SK-N-SH treated with all-trans-retinoic acid at 6 μM for 48 hours (cell line): ENCODE results near the gene DLL4.

ENCODE experiments used
- CREB5 ChIP-seq: fragments of 250-450 bp; sonication (Bioruptor Pico); IDR thresholded peaks from 2 replicates; pipeline ENCODE4 v1.5.1; 2020; ENCODE audit warnings: low read depth, mild to moderate bottlenecking, moderate library complexity
- CSDC2 ChIP-seq: fragments of 250-450 bp; sonication (Bioruptor Pico); IDR thresholded peaks from 2 replicates; pipeline ENCODE4 v1.5.0; 2020; ENCODE audit warnings: mild to moderate bottlenecking, moderate library complexity
- ESRRG ChIP-seq: fragments of 250-450 bp; sonication (Bioruptor Pico); IDR thresholded peaks from 2 replicates; pipeline ENCODE4 v1.6.1; 2021; ENCODE audit warnings: mild to moderate bottlenecking
- ISL1 ChIP-seq: fragments of 250-450 bp; sonication (Bioruptor Pico); IDR thresholded peaks from 2 replicates; pipeline ENCODE4 v2.1.2; 2022; ENCODE audit warnings: mild to moderate bottlenecking, moderate library complexity
- RARB ChIP-seq: fragments of 250-450 bp; sonication (Bioruptor Pico); IDR thresholded peaks from 2 replicates; pipeline ENCODE4 v1.8.0; 2021; ENCODE audit warnings: mild to moderate bottlenecking, moderate library complexity
- SNAI2 ChIP-seq: fragments of 250-450 bp; sonication (Bioruptor Pico); IDR thresholded peaks from 2 replicates; pipeline ENCODE4 v1.5.0; 2020; ENCODE audit warnings: mild to moderate bottlenecking, moderate library complexity
- ZC3H10 ChIP-seq: fragments of 250-450 bp; sonication (Bioruptor Pico); IDR thresholded peaks from 2 replicates; pipeline ENCODE4 v1.5.1; 2021; ENCODE audit warnings: mild to moderate bottlenecking, moderate library complexity
- ZFP3 ChIP-seq: fragments of 250-450 bp; sonication (Bioruptor Pico); IDR thresholded peaks from 2 replicates; pipeline ENCODE4 v1.5.0; 2020; ENCODE audit warnings: mild to moderate bottlenecking, moderate library complexity
- TF ChIP-seq, protein P1 (sequence below): fragments of 250-450 bp; sonication (Bioruptor Pico); IDR thresholded peaks from 2 replicates; pipeline ENCODE4 v1.8.0; 2020; ENCODE audit warnings: mild to moderate bottlenecking, moderate library complexity, borderline replicate concordance

GRCh38 chr15:40958723-40959122, 29.6 kb downstream of the DLL4 start:
- TF ChIP-seq RARB (CRISPR knock-in tag) (no peak), SNAI2 (CRISPR knock-in tag) (no peak), ISL1 (CRISPR knock-in tag) (no peak), CSDC2 (CRISPR knock-in tag) (no peak), ESRRG (CRISPR knock-in tag) (no peak), ZC3H10 (CRISPR knock-in tag) (no peak), ZFP3 (CRISPR knock-in tag) (no peak), CREB5 (no peak)
- TF ChIP-seq, protein P1, sequence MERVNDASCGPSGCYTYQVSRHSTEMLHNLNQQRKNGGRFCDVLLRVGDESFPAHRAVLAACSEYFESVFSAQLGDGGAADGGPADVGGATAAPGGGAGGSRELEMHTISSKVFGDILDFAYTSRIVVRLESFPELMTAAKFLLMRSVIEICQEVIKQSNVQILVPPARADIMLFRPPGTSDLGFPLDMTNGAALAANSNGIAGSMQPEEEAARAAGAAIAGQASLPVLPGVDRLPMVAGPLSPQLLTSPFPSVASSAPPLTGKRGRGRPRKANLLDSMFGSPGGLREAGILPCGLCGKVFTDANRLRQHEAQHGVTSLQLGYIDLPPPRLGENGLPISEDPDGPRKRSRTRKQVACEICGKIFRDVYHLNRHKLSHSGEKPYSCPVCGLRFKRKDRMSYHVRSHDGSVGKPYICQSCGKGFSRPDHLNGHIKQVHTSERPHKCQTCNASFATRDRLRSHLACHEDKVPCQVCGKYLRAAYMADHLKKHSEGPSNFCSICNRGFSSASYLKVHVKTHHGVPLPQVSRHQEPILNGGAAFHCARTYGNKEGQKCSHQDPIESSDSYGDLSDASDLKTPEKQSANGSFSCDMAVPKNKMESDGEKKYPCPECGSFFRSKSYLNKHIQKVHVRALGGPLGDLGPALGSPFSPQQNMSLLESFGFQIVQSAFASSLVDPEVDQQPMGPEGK = no peak
